GM19238 (cell line): ENCODE results near the gene EXOSC9.

ENCODE experiments used
- DNase-seq: peaks from one replicate; pipeline ENCODE4 v3.0.0; 2011; ENCODE audit warnings: low spot score; ENCODE audit not compliant: insufficient read length

Gene EXOSC9

DNA sequence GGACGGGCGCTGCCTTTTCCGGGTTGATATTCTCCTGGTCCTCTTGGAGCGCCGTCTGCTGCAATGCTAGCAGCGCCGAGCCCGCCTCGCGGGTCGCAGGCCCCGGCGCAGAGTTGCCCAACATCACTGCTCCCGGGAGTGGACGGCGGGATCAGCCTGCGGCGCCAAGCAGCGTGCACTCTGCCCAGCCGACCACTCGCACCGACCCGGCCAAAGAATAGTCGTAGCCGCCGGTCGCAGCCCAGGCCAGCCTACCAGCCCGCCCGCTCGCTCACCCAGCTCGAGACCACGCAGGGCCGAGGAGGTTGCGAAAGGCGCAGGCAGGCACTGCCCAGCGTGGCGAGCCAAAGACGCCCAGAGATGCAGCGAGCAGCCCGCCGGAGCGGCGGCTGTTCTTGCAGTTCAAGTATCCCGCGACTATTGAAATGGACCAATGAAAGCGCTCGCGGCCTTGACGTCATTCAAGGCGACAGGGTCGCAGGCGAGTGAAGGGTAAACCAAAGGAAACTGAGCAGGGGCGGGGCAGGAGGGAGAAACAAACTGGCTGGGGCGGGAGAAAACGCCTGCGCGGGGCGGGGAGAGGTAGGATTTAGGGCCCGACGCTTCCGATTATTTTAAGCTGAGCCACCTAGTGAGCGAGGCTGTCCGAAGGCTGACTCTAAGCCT lies 22.5 kb downstream of the EXOSC9 start, which contains the start of gene CCNA2:
TSS of gene CCNA2 (minus strand) at position 379 of the 666 bp plus-strand sequence. CDS start at position 124, 255 bp downstream.
- peak; percentile 79 for DNase-seq

- no peak for DNase-seq
Measured at GRCh38 chr4:121824171-121824527, 23.0 kb downstream of the EXOSC9 start.

GRCh38 chr4:121824950-121825349 lies 23.8 kb downstream of the EXOSC9 start:
- DNase-seq = no peak

- no peak for DNase-seq
Measured at GRCh38 chr4:121827853-121828252, 26.7 kb downstream of the EXOSC9 start.

- DNase-seq = no peak
Measured at GRCh38 chr4:121829511-121829910, 28.4 kb downstream of the EXOSC9 start.

DNA sequence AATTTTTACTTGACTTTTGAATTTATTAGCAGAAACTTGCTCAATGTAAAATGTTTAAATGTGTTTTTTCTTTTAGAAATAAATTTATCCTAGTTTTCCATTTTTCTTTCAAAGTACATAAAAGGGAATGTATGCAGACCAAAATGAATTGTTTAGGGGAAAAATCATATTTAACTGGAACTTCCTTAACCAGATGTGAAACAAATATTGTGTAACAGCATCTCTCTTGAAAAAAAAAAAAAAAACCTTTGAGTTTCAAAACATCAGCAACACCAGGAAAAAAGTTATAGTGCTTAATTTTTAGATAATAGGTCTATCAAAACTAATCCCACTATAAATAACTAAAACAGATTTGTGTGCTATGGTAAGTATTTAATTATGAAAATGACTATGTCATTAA lies 37.0 kb downstream of the EXOSC9 start:
- no peak for DNase-seq

DNA sequence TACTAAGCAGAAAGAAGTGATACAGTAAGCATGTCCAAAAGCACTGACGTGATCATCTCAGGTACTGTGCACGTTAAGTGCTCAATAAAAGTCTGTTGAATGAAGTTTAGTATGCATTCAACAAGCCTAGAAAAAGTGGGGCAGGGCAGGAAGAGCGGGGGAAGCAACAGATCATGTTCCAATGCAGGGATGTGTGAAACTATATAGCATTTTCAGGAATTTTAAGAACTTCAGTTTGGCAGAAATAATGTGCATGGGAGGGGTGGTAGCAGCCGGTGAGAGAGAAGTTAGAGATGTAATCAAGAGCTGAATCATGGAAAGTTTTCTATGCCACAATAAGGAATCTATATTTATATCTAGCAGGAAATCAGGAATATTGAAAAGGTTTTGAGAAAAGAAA lies 41.7 kb downstream of the EXOSC9 start:
- no peak for DNase-seq

GRCh38 chr4:121846662-121847061 lies 45.5 kb downstream of the EXOSC9 start:
- DNase-seq = no peak

GRCh38 chr4:121851354-121851753 lies 50.2 kb downstream of the EXOSC9 start:
- no peak for DNase-seq

DNA sequence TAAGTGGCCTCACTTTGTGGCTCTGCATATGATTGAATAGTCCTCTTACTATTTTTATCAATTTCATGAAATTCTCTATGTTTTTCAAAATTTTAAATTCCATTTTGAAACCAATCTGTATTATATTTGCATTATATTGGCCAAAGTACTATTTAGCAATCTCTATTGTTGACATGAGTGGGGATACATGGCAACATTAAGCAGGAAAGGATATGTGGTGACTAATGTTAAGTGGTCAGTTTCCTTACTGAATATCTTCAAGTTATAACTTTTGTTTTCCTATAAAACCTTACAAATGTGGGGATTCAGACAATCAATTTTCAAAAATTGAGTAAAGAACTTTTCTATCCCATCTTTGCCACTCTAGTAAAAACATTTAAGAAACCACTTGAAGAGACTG lies 59.0 kb downstream of the EXOSC9 start:
- no peak for DNase-seq

- no peak for DNase-seq
Measured at GRCh38 chr4:121861426-121861825, 60.3 kb downstream of the EXOSC9 start.

- no peak for DNase-seq
Measured at GRCh38 chr4:121863799-121864198, 62.7 kb downstream of the EXOSC9 start.
